WTC11 (cell line): Measurements from ENCODE around the gene NEDD1. TPM values are rescaled to one million over a fixed set of nuclear protein-coding genes. Genes with fewer than 3 reads are reported as not detected.

Experiments
- ATAC-seq: fragments of 200-7000 bp; cut with Tn5 transposase; 2 replicates; pipeline ENCODE4 v1.10.0; 2021; ENCODE audit warnings: mild to moderate bottlenecking, moderate library complexity
- CTCF ChIA-PET: fragments of 300-600 bp; sonication (Branson Sonifier 250); formaldehyde crosslinking; loops from one replicate; lab custom pipeline; 2021; ENCODE audit warnings: antibody characterized with exemption; lab: Charles Lee
- POLR2A ChIA-PET: fragments of 350-600 bp; sonication (Branson Sonifier 250); formaldehyde crosslinking; loops from one replicate; lab custom pipeline; 2021; ENCODE audit warnings: antibody characterized with exemption; lab: Charles Lee
- DNase-seq: peaks from one replicate; pipeline ENCODE4 v3.0.0; 2021; ENCODE audit warnings: low spot score
- H3K27ac Mint-ChIP-seq: 2 replicates; pipeline ENCODE4 v1.8.0; 2021; ENCODE audit warnings: mixed read lengths
- H3K27me3 Mint-ChIP-seq: 2 replicates; pipeline ENCODE4 v1.8.0; 2021; ENCODE audit warnings: low read depth, mild to moderate bottlenecking, moderate library complexity, mixed read lengths
- H3K36me3 Mint-ChIP-seq: 2 replicates; pipeline ENCODE4 v1.8.0; 2021; ENCODE audit warnings: mixed read lengths
- H3K4me1 Mint-ChIP-seq: 2 replicates; pipeline ENCODE4 v1.8.0; 2022; ENCODE audit warnings: mixed read lengths
- H3K4me3 Mint-ChIP-seq: 2 replicates; pipeline ENCODE4 v1.8.0; 2021; ENCODE audit warnings: mild to moderate bottlenecking, moderate library complexity, mixed read lengths
- H3K9me3 Mint-ChIP-seq: 2 replicates; pipeline ENCODE4 v1.8.0; 2021; ENCODE audit warnings: mixed read lengths
- CREM ChIP-seq: sonication (generic); formaldehyde crosslinking; IDR thresholded peaks from 2 replicates; pipeline ENCODE4 v1.8.1; 2022; ENCODE audit warnings: mild to moderate bottlenecking, missing genetic modification reagents, moderate library complexity
- EMX1 ChIP-seq: fragments of 250-450 bp; sonication (Bioruptor Pico); IDR thresholded peaks from 2 replicates; pipeline ENCODE4 v1.8.0; 2021; ENCODE audit warnings: mild to moderate bottlenecking
- FOXJ3 ChIP-seq: sonication (generic); formaldehyde crosslinking; IDR thresholded peaks from 2 replicates; pipeline ENCODE4 v1.9.0; 2021; ENCODE audit warnings: missing genetic modification reagents, mild to moderate bottlenecking, borderline replicate concordance
- GABPB1 ChIP-seq: sonication (generic); formaldehyde crosslinking; IDR thresholded peaks from 2 replicates; pipeline ENCODE4 v1.8.1; 2023; ENCODE audit warnings: mild to moderate bottlenecking, missing genetic modification reagents
- MXD4 ChIP-seq: fragments of 250-450 bp; sonication (Bioruptor Pico); IDR thresholded peaks from 2 replicates; pipeline ENCODE4 v1.8.0; 2021; ENCODE audit warnings: mild to moderate bottlenecking, moderate library complexity, borderline replicate concordance
- MYBL2 ChIP-seq: sonication (generic); formaldehyde crosslinking; IDR thresholded peaks from 2 replicates; pipeline ENCODE4 v1.8.1; 2023; ENCODE audit warnings: mild to moderate bottlenecking, moderate library complexity, missing genetic modification reagents
- NFYB ChIP-seq: sonication (generic); formaldehyde crosslinking; conservative IDR thresholded peaks from 2 replicates; pipeline ENCODE4 v1.8.0; 2022; ENCODE audit warnings: low read depth, missing genetic modification reagents
- NR2C2 ChIP-seq: sonication (generic); formaldehyde crosslinking; IDR thresholded peaks from 2 replicates; pipeline ENCODE4 v1.8.0; 2022; ENCODE audit warnings: mild to moderate bottlenecking, missing genetic modification reagents
- SOX15 ChIP-seq: fragments of 250-450 bp; sonication (Bioruptor Pico); IDR thresholded peaks from 2 replicates; pipeline ENCODE4 v1.9.0; 2021; ENCODE audit warnings: mild to moderate bottlenecking
- ZNF423 ChIP-seq: fragments of 250-450 bp; sonication (Bioruptor Pico); IDR thresholded peaks from 2 replicates; pipeline ENCODE4 v2.1.2; 2022; ENCODE audit warnings: mild to moderate bottlenecking, moderate library complexity
- total RNA-seq: library from RNA; stranded (reverse); gene quantifications from 3 replicates; pipeline ENCODE4 v1.2.3, GENCODE V29; 2021
- TF ChIP-seq, protein P1 (sequence below): sonication (generic); formaldehyde crosslinking; conservative IDR thresholded peaks from 2 replicates; pipeline ENCODE4 v1.8.1; 2023; ENCODE audit warnings: mild to moderate bottlenecking, low read depth, missing genetic modification reagents, moderate library complexity
- TF ChIP-seq, protein P2 (sequence below): fragments of 250-450 bp; sonication (Bioruptor Pico); IDR thresholded peaks from 2 replicates; pipeline ENCODE4 v1.9.0; 2021; ENCODE audit warnings: mild to moderate bottlenecking
- TF ChIP-seq, protein P3 (sequence below): sonication (generic); formaldehyde crosslinking; IDR thresholded peaks from 2 replicates; pipeline ENCODE4 v1.8.1; 2023; ENCODE audit warnings: mild to moderate bottlenecking, missing genetic modification reagents, moderate library complexity
- TF ChIP-seq, protein P4 (sequence below): sonication (generic); formaldehyde crosslinking; IDR thresholded peaks from 2 replicates; pipeline ENCODE4 v1.8.1; 2022; ENCODE audit warnings: low read depth, missing genetic modification reagents, borderline replicate concordance
- TF ChIP-seq, protein P5 (sequence below): sonication (generic); formaldehyde crosslinking; IDR thresholded peaks from 2 replicates; pipeline ENCODE4 v1.8.1; 2022; ENCODE audit warnings: missing genetic modification reagents, borderline replicate concordance
- TF ChIP-seq, protein P6 (sequence below): sonication (generic); formaldehyde crosslinking; IDR thresholded peaks from 2 replicates; pipeline ENCODE4 v1.8.0; 2023; ENCODE audit warnings: missing genetic modification reagents
- TF ChIP-seq, protein P7 (sequence below): sonication (generic); formaldehyde crosslinking; IDR thresholded peaks from 2 replicates; pipeline ENCODE4 v1.8.0; 2023; ENCODE audit warnings: mild to moderate bottlenecking, missing genetic modification reagents
- TF ChIP-seq, protein P8 (sequence below): fragments of 250-450 bp; sonication (Bioruptor Pico); IDR thresholded peaks from 2 replicates; pipeline ENCODE4 v1.8.0; 2021; ENCODE audit warnings: mild to moderate bottlenecking

The NEDD1 gene
- total RNA-seq, 1 experiment from 2014 or later: 29.3 TPM

DNA sequence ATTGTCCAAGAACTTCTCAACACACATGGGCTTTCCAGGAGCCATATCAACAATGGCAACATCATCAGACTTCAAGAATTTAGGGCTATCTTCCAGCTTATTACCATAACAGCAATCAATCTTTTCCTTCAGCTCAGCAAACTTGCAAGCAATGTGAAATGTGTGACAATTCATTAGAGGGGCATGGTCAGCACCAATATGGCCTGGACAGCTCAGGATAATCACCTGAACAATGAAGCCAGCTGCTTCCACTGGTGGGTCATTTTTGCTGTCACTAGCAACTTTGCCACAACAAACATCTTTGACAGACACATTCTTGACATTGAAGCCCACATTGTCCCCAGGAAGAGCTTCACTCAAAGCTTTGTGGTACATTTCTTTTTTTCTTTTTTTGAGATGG lies 5.9 kb upstream of the NEDD1 start (continued):
- TF ChIP-seq, protein P1, sequence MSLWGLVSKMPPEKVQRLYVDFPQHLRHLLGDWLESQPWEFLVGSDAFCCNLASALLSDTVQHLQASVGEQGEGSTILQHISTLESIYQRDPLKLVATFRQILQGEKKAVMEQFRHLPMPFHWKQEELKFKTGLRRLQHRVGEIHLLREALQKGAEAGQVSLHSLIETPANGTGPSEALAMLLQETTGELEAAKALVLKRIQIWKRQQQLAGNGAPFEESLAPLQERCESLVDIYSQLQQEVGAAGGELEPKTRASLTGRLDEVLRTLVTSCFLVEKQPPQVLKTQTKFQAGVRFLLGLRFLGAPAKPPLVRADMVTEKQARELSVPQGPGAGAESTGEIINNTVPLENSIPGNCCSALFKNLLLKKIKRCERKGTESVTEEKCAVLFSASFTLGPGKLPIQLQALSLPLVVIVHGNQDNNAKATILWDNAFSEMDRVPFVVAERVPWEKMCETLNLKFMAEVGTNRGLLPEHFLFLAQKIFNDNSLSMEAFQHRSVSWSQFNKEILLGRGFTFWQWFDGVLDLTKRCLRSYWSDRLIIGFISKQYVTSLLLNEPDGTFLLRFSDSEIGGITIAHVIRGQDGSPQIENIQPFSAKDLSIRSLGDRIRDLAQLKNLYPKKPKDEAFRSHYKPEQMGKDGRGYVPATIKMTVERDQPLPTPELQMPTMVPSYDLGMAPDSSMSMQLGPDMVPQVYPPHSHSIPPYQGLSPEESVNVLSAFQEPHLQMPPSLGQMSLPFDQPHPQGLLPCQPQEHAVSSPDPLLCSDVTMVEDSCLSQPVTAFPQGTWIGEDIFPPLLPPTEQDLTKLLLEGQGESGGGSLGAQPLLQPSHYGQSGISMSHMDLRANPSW (CRISPR knock-in tag): no peak
- TF ChIP-seq MYBL2 (CRISPR knock-in tag): no peak
- TF ChIP-seq, protein P2, sequence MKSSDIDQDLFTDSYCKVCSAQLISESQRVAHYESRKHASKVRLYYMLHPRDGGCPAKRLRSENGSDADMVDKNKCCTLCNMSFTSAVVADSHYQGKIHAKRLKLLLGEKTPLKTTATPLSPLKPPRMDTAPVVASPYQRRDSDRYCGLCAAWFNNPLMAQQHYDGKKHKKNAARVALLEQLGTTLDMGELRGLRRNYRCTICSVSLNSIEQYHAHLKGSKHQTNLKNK: no peak
- TF ChIP-seq CREM (CRISPR knock-in tag): no peak
- TF ChIP-seq FOXJ3 (CRISPR knock-in tag): no peak
- TF ChIP-seq, protein P3, sequence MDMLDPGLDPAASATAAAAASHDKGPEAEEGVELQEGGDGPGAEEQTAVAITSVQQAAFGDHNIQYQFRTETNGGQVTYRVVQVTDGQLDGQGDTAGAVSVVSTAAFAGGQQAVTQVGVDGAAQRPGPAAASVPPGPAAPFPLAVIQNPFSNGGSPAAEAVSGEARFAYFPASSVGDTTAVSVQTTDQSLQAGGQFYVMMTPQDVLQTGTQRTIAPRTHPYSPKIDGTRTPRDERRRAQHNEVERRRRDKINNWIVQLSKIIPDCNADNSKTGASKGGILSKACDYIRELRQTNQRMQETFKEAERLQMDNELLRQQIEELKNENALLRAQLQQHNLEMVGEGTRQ (CRISPR knock-in tag): no peak
- no peak for TF ChIP-seq EMX1 (CRISPR knock-in tag)
- TF ChIP-seq, all 79 proteins: peak for 0

DNA sequence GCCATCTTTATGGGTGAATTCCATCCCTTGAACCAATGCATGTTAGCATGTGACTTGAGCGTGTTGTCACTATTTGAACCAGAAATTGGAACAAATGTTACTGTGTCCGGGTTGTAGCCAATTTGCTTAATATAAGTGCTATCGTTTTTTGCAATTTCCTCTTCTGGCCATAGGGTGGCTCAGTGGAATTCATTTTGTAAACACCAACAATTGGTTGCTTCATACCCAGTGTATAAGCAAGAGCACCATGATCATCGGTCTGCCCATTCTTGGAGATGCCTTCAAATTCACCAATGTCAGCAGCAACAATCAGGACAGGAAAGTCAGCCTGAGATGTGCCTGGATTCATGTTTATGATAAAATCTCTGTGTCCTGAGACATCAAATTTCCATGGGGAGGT lies 5.0 kb upstream of the NEDD1 start:
- no peaks in the 10 kb centered on the region for H3K36me3 Mint-ChIP-seq
- peaks cover 5% of the 10 kb centered on the region for H3K9me3 Mint-ChIP-seq
- H3K4me3 Mint-ChIP-seq: no peak overlapping the region
- ChIA-PET CTCF (no interaction called here), POLR2A (no interaction called here)
- ATAC-seq: no peak
- H3K27me3 Mint-ChIP-seq: no peaks in the 10 kb centered on the region
- no peak for DNase-seq
- no peak overlapping the region for H3K27ac Mint-ChIP-seq
- 0 out of 2 replicates have a peak, but pooled peaks cover 3% of the 10 kb centered on the region for H3K4me1 Mint-ChIP-seq
- TF ChIP-seq, protein P4, sequence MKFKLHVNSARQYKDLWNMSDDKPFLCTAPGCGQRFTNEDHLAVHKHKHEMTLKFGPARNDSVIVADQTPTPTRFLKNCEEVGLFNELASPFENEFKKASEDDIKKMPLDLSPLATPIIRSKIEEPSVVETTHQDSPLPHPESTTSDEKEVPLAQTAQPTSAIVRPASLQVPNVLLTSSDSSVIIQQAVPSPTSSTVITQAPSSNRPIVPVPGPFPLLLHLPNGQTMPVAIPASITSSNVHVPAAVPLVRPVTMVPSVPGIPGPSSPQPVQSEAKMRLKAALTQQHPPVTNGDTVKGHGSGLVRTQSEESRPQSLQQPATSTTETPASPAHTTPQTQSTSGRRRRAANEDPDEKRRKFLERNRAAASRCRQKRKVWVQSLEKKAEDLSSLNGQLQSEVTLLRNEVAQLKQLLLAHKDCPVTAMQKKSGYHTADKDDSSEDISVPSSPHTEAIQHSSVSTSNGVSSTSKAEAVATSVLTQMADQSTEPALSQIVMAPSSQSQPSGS (CRISPR knock-in tag): no peak
- TF ChIP-seq MXD4 (CRISPR knock-in tag) (no peak), SOX15 (CRISPR knock-in tag) (no peak), ZNF423 (CRISPR knock-in tag) (no peak), NR2C2 (no peak), NFYB (CRISPR knock-in tag) (no peak), GABPB1 (CRISPR knock-in tag) (no peak)
- TF ChIP-seq, protein P5, sequence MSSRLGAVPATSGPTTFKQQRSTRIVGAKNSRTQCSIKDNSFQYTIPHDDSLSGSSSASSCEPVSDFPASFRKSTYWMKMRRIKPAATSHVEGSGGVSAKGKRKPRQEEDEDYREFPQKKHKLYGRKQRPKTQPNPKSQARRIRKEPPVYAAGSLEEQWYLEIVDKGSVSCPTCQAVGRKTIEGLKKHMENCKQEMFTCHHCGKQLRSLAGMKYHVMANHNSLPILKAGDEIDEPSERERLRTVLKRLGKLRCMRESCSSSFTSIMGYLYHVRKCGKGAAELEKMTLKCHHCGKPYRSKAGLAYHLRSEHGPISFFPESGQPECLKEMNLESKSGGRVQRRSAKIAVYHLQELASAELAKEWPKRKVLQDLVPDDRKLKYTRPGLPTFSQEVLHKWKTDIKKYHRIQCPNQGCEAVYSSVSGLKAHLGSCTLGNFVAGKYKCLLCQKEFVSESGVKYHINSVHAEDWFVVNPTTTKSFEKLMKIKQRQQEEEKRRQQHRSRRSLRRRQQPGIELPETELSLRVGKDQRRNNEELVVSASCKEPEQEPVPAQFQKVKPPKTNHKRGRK: no peak
- TF ChIP-seq, protein P6, sequence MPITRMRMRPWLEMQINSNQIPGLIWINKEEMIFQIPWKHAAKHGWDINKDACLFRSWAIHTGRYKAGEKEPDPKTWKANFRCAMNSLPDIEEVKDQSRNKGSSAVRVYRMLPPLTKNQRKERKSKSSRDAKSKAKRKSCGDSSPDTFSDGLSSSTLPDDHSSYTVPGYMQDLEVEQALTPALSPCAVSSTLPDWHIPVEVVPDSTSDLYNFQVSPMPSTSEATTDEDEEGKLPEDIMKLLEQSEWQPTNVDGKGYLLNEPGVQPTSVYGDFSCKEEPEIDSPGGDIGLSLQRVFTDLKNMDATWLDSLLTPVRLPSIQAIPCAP (CRISPR knock-in tag): no peak
- TF ChIP-seq, protein P7, sequence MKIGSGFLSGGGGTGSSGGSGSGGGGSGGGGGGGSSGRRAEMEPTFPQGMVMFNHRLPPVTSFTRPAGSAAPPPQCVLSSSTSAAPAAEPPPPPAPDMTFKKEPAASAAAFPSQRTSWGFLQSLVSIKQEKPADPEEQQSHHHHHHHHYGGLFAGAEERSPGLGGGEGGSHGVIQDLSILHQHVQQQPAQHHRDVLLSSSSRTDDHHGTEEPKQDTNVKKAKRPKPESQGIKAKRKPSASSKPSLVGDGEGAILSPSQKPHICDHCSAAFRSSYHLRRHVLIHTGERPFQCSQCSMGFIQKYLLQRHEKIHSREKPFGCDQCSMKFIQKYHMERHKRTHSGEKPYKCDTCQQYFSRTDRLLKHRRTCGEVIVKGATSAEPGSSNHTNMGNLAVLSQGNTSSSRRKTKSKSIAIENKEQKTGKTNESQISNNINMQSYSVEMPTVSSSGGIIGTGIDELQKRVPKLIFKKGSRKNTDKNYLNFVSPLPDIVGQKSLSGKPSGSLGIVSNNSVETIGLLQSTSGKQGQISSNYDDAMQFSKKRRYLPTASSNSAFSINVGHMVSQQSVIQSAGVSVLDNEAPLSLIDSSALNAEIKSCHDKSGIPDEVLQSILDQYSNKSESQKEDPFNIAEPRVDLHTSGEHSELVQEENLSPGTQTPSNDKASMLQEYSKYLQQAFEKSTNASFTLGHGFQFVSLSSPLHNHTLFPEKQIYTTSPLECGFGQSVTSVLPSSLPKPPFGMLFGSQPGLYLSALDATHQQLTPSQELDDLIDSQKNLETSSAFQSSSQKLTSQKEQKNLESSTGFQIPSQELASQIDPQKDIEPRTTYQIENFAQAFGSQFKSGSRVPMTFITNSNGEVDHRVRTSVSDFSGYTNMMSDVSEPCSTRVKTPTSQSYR (CRISPR knock-in tag): no peak
- TF ChIP-seq, protein P8, sequence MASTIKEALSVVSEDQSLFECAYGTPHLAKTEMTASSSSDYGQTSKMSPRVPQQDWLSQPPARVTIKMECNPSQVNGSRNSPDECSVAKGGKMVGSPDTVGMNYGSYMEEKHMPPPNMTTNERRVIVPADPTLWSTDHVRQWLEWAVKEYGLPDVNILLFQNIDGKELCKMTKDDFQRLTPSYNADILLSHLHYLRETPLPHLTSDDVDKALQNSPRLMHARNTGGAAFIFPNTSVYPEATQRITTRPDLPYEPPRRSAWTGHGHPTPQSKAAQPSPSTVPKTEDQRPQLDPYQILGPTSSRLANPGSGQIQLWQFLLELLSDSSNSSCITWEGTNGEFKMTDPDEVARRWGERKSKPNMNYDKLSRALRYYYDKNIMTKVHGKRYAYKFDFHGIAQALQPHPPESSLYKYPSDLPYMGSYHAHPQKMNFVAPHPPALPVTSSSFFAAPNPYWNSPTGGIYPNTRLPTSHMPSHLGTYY (CRISPR knock-in tag): no peak
